Measurements from ENCODE around the gene H2BK1.

H2BK1 gene

DNA sequence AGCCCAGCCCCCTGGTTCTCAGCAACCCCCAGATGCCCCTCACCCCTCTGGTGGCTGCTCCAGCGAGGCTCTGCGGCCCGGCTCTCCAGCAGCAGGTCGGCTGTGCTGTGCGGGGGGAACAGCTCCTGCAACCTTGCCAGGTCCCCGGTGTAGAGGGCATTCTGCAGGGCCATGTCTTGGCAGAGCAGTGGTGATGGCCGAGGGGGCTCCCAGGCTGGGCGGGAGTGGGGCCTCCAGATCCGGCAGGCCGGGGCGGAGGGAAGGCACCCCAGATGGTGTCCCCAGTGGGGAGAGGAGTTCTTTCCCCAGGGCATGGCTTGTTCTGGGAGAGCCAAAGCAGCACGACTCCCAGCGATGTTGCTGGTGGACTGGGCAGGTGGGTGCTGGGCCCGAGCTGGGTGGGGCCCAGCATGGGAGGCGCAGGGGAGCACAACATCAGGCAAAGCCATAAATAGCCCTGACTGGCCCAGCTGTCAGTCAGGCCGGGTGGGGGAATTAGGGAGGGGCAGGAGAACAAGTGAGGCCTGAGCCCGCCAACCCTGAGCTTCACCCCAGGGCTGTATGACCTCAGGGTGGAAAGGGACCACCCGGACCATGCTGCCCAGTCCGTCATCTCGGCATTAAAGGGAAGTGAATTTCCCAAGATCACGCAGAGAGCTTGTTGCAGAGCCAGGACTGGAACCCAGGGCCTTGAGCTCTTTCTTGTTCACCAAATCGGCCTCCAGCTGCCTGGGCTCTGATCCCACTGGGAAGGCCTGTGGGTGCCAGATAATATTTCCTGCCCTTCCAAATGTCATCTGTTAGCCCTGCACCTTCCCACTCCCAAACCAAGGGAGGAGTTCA, 22.7 kb downstream of the H2BK1 start:
- no peak overlapping the region for H3K9ac ChIP-seq (ENCODE audit: low read length)
- H3F3A ChIP-seq (ENCODE audit: insufficient read depth, low read length): no peaks in the 10 kb centered on the region
- H4K20me1 ChIP-seq (ENCODE audit: insufficient read depth, low read length): no peaks in the 10 kb centered on the region
- H2AFZ ChIP-seq (ENCODE audit: low read length): no peak overlapping the region
- H3K9me2 ChIP-seq (ENCODE audit: low read depth, low read length): no peaks in the 10 kb centered on the region
- no peak for TF ChIP-seq EZH2 (IDR thresholded peaks at IDR 0.05; ENCODE audit: borderline replicate concordance, low read length)
- TF ChIP-seq, protein P1, sequence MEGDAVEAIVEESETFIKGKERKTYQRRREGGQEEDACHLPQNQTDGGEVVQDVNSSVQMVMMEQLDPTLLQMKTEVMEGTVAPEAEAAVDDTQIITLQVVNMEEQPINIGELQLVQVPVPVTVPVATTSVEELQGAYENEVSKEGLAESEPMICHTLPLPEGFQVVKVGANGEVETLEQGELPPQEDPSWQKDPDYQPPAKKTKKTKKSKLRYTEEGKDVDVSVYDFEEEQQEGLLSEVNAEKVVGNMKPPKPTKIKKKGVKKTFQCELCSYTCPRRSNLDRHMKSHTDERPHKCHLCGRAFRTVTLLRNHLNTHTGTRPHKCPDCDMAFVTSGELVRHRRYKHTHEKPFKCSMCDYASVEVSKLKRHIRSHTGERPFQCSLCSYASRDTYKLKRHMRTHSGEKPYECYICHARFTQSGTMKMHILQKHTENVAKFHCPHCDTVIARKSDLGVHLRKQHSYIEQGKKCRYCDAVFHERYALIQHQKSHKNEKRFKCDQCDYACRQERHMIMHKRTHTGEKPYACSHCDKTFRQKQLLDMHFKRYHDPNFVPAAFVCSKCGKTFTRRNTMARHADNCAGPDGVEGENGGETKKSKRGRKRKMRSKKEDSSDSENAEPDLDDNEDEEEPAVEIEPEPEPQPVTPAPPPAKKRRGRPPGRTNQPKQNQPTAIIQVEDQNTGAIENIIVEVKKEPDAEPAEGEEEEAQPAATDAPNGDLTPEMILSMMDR (IDR thresholded peaks at IDR 0.05; ENCODE audit: low read length): no peak
- H3K27me3 ChIP-seq (ENCODE audit: insufficient read depth, low read length): peaks cover 28% of the 10 kb centered on the region; the same call in 1 of the 2 replicates
- no peaks in the 10 kb centered on the region for H3K9me3 ChIP-seq (ENCODE audit: low read length)
- no peak overlapping the region for H3K27ac ChIP-seq (ENCODE audit: low read depth, low read length, poor library complexity, severe bottlenecking)
- H3K36me3 ChIP-seq (ENCODE audit: insufficient read depth, low read length): no peaks in the 10 kb centered on the region
- H3K4me2 ChIP-seq (ENCODE audit: low read length): no peak overlapping the region
- H3K79me2 ChIP-seq (ENCODE audit: insufficient read depth, low read length): no peaks in the 10 kb centered on the region
- no peak overlapping the region for H3K4me3 ChIP-seq (ENCODE audit: low read depth, low read length, poor library complexity, severe bottlenecking)
- no peaks in the 10 kb centered on the region for H3K4me1 ChIP-seq (ENCODE audit: insufficient read depth, low read length, severe bottlenecking)

DNA sequence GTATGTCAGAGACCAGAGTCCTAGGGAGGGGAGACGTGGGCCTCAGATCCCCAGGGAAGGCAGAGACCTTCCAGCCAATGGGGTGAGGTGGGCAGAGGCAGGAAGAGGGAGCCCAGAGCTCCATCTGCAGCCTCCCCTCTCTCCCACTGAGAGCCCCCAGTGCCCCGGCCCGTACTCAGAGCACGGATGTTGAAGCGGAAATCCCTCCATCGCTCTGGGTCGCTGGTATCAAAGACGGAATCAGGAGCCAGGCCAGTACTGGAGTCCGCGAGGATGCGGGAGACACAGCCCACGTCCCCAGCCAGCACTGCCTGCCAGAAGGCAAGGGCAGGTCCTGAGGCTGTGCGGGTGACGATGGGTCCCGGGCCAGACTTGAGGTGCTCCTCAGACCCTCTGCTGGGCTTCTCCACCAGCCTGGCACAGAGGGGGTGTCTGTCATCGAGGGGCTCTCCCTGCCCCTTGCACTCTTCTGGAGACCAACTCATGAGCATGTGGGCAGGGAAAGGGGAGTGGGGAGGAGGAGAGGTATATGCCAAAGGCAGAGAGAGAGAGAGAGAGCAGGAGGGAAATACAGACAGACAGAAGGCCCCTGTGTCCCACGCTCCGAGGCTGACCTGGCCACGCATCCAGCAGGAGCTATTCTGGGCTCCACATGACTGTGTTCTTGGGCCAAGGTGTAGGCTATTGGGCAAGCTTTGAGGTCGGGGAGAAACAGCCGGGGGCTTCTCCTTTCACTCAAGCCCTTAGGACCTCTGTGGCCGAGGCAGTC, 23.5 kb downstream of the H2BK1 start, which contains the start of gene ASB10:
ASB10 (minus strand) TSS at position 611 of the 769 bp plus-strand sequence; CDS start at position 491, 120 bp downstream.
- Histone ChIP-seq H3K4me3 (ENCODE audit: low read depth, low read length, poor library complexity, severe bottlenecking) (no peak within 1 kb of the TSS), H3K4me1 (ENCODE audit: insufficient read depth, low read length, severe bottlenecking) (no peaks in the 10 kb centered on the region), H3K79me2 (ENCODE audit: insufficient read depth, low read length) (no peaks in the 10 kb centered on the region), H4K20me1 (ENCODE audit: insufficient read depth, low read length) (no peaks in the 10 kb centered on the region), H3K9me3 (ENCODE audit: low read length) (no peaks in the 10 kb centered on the region), H3K36me3 (ENCODE audit: insufficient read depth, low read length) (no peaks in the 10 kb centered on the region), H3K9me2 (ENCODE audit: low read depth, low read length) (no peaks in the 10 kb centered on the region), H2AFZ (ENCODE audit: low read length) (no peak within 1 kb of the TSS), H3K4me2 (ENCODE audit: low read length) (no peak within 1 kb of the TSS), H3K27ac (ENCODE audit: low read depth, low read length, poor library complexity, severe bottlenecking) (no peak within 1 kb of the TSS), H3K27me3 (ENCODE audit: insufficient read depth, low read length) (peaks cover 32% of the 10 kb centered on the region; the same call in 1 of the 2 replicates), H3F3A (ENCODE audit: insufficient read depth, low read length) (no peaks in the 10 kb centered on the region), H3K9ac (ENCODE audit: low read length) (no peak within 1 kb of the TSS)
- TF ChIP-seq, protein P1 (IDR thresholded peaks at IDR 0.05; ENCODE audit: low read length): no peak
- no peak for TF ChIP-seq EZH2 (IDR thresholded peaks at IDR 0.05; ENCODE audit: borderline replicate concordance, low read length)

DNA sequence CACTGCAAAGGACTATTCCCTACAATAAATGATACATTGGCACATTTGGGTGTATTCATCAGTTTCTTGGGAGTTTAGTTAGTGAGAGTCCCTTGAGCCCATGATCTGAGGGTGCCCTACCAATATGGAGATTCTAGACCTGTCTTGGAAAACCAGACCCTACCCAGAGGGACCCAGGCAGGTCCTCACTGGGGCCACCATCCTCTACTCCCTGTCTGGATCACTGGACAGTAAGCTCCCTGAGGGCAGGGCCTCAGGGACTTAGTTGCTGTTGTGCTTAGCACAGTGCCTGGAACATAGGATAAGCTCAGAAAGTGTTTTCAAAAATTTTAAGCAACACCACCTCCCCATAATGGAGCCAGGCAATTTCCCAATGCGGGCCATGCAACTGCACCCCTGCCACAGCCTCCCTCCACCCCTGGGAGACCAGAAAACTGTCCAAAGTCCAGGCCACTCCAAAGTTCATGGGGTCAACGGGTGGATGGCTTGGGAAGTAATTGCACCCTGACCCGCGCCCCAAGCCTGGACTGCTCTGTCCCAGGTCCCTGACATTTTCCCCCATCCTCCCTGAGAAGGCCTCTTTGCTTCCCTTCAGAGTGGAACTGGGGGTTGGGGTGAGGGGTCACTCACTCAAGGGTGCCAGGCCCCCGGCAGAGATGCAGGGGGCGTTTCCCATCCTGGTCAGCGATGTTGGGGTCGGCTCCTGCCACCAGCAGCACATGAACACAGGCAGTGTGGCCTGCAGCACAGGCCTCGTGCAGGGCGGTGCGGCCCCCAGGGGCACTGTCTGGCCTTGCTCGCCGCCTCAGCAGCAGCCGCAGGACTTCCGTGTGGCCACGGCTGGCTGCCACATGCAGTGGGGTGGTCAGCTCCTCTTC, 24.3 kb downstream of the H2BK1 start:
- Histone ChIP-seq H3K9me3 (ENCODE audit: low read length) (no peaks in the 10 kb centered on the region), H3F3A (ENCODE audit: insufficient read depth, low read length) (no peaks in the 10 kb centered on the region), H3K4me2 (ENCODE audit: low read length) (no peak overlapping the region), H3K36me3 (ENCODE audit: insufficient read depth, low read length) (no peaks in the 10 kb centered on the region), H3K4me1 (ENCODE audit: insufficient read depth, low read length, severe bottlenecking) (no peaks in the 10 kb centered on the region), H3K9ac (ENCODE audit: low read length) (no peak overlapping the region), H3K27ac (ENCODE audit: low read depth, low read length, poor library complexity, severe bottlenecking) (no peak overlapping the region), H2AFZ (ENCODE audit: low read length) (no peak overlapping the region), H3K79me2 (ENCODE audit: insufficient read depth, low read length) (no peaks in the 10 kb centered on the region), H3K4me3 (ENCODE audit: low read depth, low read length, poor library complexity, severe bottlenecking) (no peak overlapping the region), H3K27me3 (ENCODE audit: insufficient read depth, low read length) (peaks cover 33% of the 10 kb centered on the region; the same call in 1 of the 2 replicates), H4K20me1 (ENCODE audit: insufficient read depth, low read length) (no peaks in the 10 kb centered on the region), H3K9me2 (ENCODE audit: low read depth, low read length) (no peaks in the 10 kb centered on the region)
- no peak for TF ChIP-seq EZH2 (IDR thresholded peaks at IDR 0.05; ENCODE audit: borderline replicate concordance, low read length)
- TF ChIP-seq, protein P1 (IDR thresholded peaks at IDR 0.05; ENCODE audit: low read length): no peak
